ENCODE results near the gene TAF11L6.
"Not testable (repeated sequence)": the region's sequence is repeated elsewhere in the genome, so short reads cannot be mapped to it uniquely, and the experiment has no call there.

GRCh38 chr5:17517526-17517925, 10.9 kb upstream of the TAF11L6 start:
- TF ChIP-seq SUZ12 (IDR thresholded peaks at IDR 0.05); L3MBTL2 (conservative IDR thresholded peaks at IDR 0.05); FOXA1 (IDR thresholded peaks at IDR 0.05); SP1 (IDR thresholded peaks at IDR 0.05); BHLHE40 (IDR thresholded peaks at IDR 0.05; ENCODE audit: borderline replicate concordance); FOXM1 (IDR thresholded peaks at IDR 0.05; ENCODE audit: borderline replicate concordance); ELF4 (IDR thresholded peaks at IDR 0.05); FOXK2 (IDR thresholded peaks at IDR 0.05): not testable (repeated sequence)

Measured in HEK293T (cell line).